ENCODE measurements around the gene NT5C2.

DNA sequence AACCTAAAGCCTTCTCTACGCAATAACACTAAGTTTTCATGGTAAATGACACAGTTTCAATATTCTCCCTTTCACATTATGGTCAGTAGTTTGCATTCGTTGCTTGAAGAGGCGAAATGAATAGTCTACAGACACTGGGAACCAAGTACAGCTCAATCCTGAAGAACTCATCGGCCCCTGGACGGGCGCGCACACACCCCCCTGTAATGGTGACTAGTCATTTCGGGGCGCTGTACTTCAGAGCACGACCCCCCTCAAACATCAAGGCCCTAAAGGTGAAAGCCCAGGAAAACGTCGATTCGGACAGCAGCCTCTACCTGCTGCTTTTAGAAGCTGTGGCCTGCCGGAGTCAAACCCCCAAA is 1.0 kb downstream of the NT5C2 start:
- TF ChIP-seq, protein P1, sequence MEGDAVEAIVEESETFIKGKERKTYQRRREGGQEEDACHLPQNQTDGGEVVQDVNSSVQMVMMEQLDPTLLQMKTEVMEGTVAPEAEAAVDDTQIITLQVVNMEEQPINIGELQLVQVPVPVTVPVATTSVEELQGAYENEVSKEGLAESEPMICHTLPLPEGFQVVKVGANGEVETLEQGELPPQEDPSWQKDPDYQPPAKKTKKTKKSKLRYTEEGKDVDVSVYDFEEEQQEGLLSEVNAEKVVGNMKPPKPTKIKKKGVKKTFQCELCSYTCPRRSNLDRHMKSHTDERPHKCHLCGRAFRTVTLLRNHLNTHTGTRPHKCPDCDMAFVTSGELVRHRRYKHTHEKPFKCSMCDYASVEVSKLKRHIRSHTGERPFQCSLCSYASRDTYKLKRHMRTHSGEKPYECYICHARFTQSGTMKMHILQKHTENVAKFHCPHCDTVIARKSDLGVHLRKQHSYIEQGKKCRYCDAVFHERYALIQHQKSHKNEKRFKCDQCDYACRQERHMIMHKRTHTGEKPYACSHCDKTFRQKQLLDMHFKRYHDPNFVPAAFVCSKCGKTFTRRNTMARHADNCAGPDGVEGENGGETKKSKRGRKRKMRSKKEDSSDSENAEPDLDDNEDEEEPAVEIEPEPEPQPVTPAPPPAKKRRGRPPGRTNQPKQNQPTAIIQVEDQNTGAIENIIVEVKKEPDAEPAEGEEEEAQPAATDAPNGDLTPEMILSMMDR (IDR thresholded peaks at IDR 0.05; ENCODE audit: insufficient read depth, low read depth, low read length), result no peak
- no peak for TF ChIP-seq EZH2 (IDR thresholded peaks at IDR 0.05; ENCODE audit: insufficient read depth, low read length)
